Putamen (tissue), 1 donor: ENCODE data around the gene HLA-DMB.

Experiments used
- DNase-seq: peaks from one replicate; pipeline ENCODE4 v3.0.0-alpha.2; 2016; ENCODE audit warnings: low spot score

The HLA-DMB gene

DNA sequence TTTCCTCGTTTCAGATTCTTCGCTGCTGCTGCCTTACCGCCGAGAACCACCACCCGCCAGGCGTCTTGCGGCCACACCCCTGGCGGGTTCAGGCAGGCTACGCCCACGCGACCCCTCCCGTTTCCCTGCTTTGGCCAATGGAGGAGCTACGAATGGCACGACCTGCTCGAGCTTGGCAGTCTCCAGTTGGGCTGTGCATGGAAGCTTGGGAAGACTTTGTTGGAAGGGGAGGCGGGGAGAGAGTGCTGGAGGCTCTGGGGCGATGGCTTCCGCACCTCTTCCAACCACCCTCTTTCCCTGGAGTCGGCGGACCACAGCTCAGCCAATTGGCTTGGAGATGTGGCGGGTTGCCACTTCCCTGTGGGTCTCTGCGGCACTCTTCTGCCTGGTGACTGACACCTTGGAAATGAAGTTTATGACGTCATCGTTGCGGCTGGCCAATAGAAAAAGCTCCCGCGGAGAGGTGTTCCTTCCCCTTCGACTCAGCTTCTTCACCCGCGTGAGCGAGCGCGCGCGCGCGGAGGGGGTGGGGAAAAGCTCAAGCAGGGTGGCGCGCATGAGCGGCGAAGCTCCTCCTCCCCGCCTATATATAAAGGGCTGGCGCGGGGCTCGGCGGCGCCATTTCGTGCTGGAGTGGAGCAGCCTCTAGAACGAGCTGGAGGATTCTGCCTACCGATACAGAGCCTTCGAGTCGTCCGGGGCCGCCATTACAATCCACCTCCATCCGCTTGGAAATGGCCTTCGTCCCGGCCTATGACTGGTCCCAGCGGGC, 30.9 kb upstream of the HLA-DMB start:
- peak; percentile 100 for DNase-seq

DNA sequence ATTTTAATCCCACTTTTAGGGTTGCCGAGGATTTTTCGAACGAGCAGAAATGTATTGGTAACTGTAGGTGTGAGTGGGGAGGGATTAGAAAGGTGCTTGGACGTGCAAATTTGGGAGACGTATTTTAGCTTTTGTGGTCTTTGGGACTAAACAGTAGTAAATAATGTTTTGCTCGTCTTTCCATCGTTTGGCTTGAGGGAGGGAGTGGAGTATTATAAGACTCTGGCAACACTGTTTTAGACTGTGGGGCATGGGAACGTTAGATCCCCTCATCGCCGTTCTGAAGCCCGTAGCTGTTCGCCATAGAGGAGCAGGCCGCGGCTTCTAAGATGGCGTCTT, 30.4 kb upstream of the HLA-DMB start:
- DNase-seq = no peak

- DNase-seq = peak; percentile 86
Observed at GRCh38 chr6:32970413-32971241, 29.8 kb upstream of the HLA-DMB start.

- peak; percentile 81 for DNase-seq
Observed at GRCh38 chr6:32969685-32970412, 29.0 kb upstream of the HLA-DMB start.

DNA sequence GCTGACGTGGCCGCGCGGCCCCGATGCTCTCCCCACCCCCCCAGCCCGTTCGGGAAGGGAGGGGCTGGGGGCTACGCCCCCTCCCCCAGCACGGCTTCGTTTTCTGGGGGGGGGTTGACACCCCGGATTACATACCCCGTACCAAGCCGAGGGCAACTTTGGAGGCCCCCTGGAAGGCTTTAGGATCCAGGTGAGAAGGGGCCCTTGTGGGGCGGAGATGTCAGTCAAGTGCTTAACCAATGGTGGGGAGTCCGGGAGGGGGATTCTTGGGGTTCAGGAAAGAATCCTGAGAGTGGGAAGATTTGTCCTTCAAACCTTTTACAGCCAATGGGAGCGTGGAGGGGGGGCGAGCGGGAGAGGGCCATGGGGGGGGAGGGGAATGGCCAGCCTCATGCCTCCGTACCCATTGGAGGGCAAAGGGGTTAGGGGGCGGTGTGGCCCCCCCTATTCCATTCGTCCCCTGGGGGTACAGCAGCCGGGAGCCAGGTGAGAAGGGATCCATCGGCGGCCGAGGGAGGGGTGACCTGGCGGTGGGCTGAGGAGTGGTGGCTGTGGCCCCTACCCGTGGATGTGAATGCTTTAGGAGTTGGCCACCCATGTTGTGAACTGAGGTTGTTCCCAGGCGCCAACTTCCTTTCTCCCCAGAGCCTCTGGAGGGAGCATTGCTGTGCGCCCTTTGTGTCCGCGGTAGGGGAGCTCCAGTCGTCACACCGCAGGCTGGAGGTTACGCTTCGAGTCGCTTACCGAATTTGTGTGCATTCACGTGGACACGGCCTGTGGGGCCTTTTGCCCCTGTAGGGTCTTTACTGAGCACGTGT, 28.2 kb upstream of the HLA-DMB start:
- DNase-seq = peak; percentile 89

DNA sequence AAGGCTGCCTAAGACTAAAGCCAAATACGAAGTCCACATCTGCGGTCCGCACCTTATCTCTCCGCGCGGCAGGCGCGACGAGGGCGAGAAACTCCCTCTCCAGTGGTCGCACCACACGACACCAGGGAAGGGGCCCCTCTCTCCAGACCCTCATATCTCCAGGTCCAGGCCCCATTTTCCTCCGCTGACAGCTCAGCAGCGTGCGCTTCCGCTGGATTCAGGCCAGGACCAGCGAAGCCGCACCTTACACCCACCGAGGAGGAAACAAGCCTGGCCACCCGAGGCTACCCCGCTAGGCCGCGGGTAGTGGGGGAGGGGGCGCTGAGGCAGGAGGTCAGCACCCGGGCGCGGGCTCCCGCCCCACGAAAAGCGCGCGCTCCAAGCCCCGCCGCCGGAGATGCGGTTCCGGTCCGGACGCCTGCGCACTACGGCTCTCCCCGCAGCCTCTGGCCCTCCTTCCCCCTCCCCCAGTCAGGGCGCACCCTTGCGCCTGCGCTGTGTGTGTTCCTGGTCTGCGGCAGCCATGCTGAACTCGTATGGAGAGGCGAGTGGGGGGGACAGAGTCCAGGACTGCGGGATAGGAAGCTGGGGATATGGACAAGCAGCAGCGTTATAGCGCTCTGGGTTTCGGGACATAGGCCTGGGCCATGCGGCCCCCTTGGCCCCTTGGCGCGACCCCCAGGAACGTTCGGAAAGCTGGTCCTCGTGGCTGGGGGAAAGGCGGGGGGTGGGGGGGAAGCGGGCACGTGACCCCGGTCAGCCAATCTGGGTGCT, 27.5 kb upstream of the HLA-DMB start, which contains the start of gene BRD2:
TSS of gene BRD2 (plus strand) at position 502 of the 774 bp plus-strand sequence. CDS start 4,305 bp downstream, outside the sequence.
- peak; percentile 98 for DNase-seq

- peak; percentile 71 for DNase-seq
Observed at GRCh38 chr6:32967151-32968091, 26.6 kb upstream of the HLA-DMB start.

DNA sequence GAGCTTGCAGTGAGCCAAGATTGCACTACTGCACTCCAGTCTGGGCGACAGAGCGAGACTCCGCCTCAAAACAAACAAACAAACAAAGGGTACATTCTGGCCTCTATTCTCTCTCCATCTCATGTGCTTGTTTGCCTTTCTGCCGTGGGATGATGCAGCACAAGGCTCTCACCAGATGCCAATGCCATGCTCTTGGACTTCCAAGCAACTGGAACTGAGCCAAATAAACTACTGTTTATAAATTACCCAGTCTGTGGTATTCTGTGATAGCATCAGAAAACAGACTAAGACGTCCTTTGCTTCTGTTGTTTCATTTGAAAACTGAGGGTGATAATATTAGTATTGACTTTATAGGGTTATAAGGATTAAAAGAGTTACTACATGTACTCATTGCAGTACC, 23.9 kb upstream of the HLA-DMB start:
- DNase-seq = no peak

GRCh38 chr6:32963866-32964265, 23.0 kb upstream of the HLA-DMB start:
- DNase-seq = no peak

GRCh38 chr6:32962213-32962826, 21.5 kb upstream of the HLA-DMB start:
- DNase-seq = no peak

DNA sequence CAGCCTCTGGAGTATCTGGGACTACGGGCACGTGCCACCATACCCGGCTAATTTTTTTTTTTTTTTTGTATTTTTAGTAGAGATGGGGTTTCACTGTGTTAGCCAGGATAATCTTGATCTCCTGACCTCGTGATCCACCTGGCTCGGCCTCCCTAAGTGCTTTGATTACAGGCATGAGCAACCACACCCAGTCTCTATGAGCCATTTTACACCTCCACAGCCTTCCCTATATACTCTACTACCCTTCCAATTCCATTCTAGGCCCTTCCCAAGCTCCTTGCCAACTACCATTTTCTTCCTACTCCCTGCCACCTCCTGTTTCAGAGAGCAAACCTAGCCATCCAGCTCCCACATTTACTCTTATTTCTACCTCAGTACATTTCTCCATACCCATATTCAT, 19.7 kb upstream of the HLA-DMB start:
- no peak for DNase-seq

DNA sequence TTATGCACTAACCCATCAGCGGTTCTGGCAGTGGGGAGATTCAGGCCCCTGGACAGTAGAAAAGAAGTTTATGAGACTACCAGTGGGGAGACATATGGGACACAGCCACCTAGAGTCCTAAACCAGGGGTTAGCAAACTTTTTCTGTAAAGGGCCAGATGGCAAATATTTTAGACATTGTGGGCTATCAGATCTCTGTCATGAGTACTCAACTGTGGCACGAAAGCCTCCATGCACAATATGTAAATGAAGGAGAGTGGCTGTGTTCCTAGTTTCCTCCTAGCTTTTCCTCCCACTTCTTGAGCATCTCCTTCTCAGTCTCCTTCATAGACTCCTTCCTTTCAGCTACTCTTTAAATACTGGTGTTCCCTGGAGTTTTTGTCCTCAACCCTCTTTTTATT, 15.3 kb upstream of the HLA-DMB start:
- DNase-seq = no peak

DNA sequence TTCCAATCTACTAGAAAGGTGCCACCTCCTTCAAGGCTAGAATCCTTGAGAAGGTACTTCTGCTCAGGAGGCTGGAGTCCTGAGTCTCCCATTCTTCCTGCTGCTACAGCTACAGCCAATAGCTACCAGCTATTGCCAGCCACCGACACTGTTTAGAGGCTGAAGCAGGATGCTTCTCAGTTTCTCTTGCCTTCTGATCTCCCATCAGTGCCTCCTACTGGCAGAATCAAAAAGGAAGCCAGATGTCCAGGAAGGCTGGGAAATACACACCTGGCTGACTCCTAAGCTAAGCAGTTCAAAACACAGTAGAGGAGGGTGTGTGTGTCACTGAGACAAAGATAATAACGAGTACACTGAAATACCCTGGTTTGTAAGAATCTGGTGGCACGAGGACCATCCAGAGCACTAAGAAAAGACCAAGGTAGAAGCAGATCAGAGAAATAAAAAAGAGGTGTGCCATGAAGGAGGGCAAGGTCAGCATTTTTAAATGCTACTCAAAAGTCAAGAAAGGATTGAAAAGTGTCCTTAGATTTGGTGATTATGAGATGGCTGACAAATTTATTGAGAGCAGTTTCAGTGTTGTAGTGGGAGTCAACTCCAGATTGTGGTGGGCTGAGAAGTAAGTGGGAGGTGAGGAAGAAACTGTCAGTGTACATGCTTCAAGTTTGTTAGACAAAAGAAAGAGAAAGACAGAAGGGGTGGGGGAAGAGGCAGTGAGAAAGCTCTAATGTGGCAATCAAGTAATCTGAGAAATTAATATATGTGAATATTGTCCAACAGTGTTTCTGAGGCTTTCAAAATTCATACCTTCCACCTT, 14.4 kb upstream of the HLA-DMB start:
- no peak for DNase-seq

- DNase-seq = no peak
Observed at GRCh38 chr6:32954267-32954666, 13.4 kb upstream of the HLA-DMB start.

DNA sequence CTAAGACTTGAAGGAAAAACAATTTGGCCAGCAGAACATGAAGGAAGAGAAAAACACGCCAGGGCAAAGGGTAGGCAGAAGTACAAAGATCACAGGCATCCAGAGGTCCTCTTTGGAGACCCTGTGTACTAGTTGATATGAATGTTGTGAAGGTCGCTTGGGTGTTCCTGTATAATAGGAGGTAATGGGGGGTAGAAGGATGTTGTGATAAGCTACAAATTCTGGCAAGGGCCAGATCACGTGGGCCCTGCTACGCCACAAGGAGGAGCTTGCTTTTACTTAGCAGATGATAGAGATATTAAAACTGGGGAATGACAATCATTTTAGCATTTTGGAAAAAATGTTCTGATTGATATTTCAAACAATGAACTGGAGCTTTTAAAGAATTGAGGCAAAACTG, 12.9 kb upstream of the HLA-DMB start:
- no peak for DNase-seq

GRCh38 chr6:32952817-32953739, 12.2 kb upstream of the HLA-DMB start, which contains the start of gene HLA-DMA:
Gene HLA-DMA (minus strand): TSS chr6:32953097. CDS start chr6:32953036, 61 bp downstream.
- DNase-seq = peak; percentile 83

- DNase-seq = no peak
Observed at GRCh38 chr6:32950449-32950848, 9.6 kb upstream of the HLA-DMB start.
